Mesendoderm (in vitro differentiated cells): Measurements from ENCODE around the gene MORF4L1. TPM values are rescaled to one million over a fixed set of nuclear protein-coding genes. Genes with fewer than 3 reads are reported as not detected.
A peak's percentile ranks its signal among the peaks of the same experiment; 100 is the strongest.

Experiments
- DNase-seq: peaks from one replicate; pipeline ENCODE4 v3.0.0; 2013
- H2AK5ac ChIP-seq: 2 replicates; pipeline ENCODE4 v1.6.1; 2013; ENCODE audit warnings: low read length, inconsistent platforms
- H2BK120ac ChIP-seq: 2 replicates; pipeline ENCODE4 v1.6.1; 2013; ENCODE audit warnings: low read depth, mild to moderate bottlenecking, low read length, moderate library complexity, mixed read lengths
- H2BK15ac ChIP-seq: replicated peaks from 2 replicates; pipeline ENCODE4 v1.6.1; 2013; ENCODE audit warnings: low read depth, mild to moderate bottlenecking, moderate library complexity
- H2BK5ac ChIP-seq: 2 replicates; pipeline ENCODE4 v1.6.1; 2013; ENCODE audit warnings: low read length, inconsistent platforms
- H3K18ac ChIP-seq: 2 replicates; pipeline ENCODE4 v1.6.1; 2013; ENCODE audit warnings: mild to moderate bottlenecking, low read length, mixed read lengths
- H3K23ac ChIP-seq: one replicate; pipeline ENCODE4 v1.6.1; 2013; ENCODE audit warnings: low read length
- H3K27ac ChIP-seq: 2 replicates; pipeline ENCODE4 v1.5.1; 2013; ENCODE audit warnings: low read depth, mild to moderate bottlenecking, inconsistent platforms, low read length, moderate library complexity
- H3K27me3 ChIP-seq: 2 replicates; pipeline ENCODE4 v1.6.1; 2013; ENCODE audit warnings: low read length, control low read depth, mild to moderate bottlenecking, inconsistent platforms; ENCODE audit not compliant: insufficient read depth, poor library complexity
- H3K36me3 ChIP-seq: 2 replicates; pipeline ENCODE4 v1.6.1; 2013; ENCODE audit warnings: low read length, inconsistent platforms; ENCODE audit not compliant: control insufficient read depth, insufficient read depth
- H3K4ac ChIP-seq: one replicate; pipeline ENCODE4 v1.6.1; 2013; ENCODE audit warnings: low read depth, mild to moderate bottlenecking, low read length, moderate library complexity
- H3K4me1 ChIP-seq: 2 replicates; pipeline ENCODE4 v1.6.1; 2013; ENCODE audit warnings: low read depth, low read length, inconsistent platforms; ENCODE audit not compliant: control insufficient read depth
- H3K4me2 ChIP-seq: 2 replicates; pipeline ENCODE4 v1.6.1; 2013; ENCODE audit warnings: low read length
- H3K4me3 ChIP-seq: 2 replicates; pipeline ENCODE4 v1.5.1; 2013; ENCODE audit warnings: mild to moderate bottlenecking, low read length
- H3K56ac ChIP-seq: one replicate; pipeline ENCODE4 v1.6.1; 2013; ENCODE audit warnings: low read length
- H3K79me1 ChIP-seq: 2 replicates; pipeline ENCODE4 v1.6.1; 2013; ENCODE audit warnings: low read length, inconsistent platforms
- H3K79me2 ChIP-seq: 2 replicates; pipeline ENCODE4 v1.6.1; 2013; ENCODE audit warnings: mild to moderate bottlenecking, low read length; ENCODE audit not compliant: control insufficient read depth, insufficient read depth
- H3K9ac ChIP-seq: 2 replicates; pipeline ENCODE4 v1.6.1; 2013; ENCODE audit warnings: low read length, inconsistent platforms
- H4K5ac ChIP-seq: one replicate; pipeline ENCODE4 v1.6.1; 2013; ENCODE audit warnings: low read length
- H4K8ac ChIP-seq: one replicate; pipeline ENCODE4 v1.6.1; 2013; ENCODE audit warnings: low read depth, mild to moderate bottlenecking, control low read depth, low read length, moderate library complexity
- whole genome bisulfite sequencing: extraction: QIAGEN DNeasy Blood & Tissue Kit; methylation state at CpG from one replicate; pipeline ENCODE4 v1.1.7; 2013; ENCODE audit warnings: low lambda C conversion rate, missing lambda C conversion rate; ENCODE audit not compliant: insufficient coverage; ENCODE audit errors: extremely low coverage; 5-methylcytosine and 5-hydroxymethylcytosine counted together
- polyA plus RNA-seq, 2 experiments: library from polyadenylated mRNA; stranded (reverse); fragments of 200-250 nt; gene quantifications; one replicate each; pipeline ENCODE4 v1.2.3, GENCODE V29; 2013

Gene MORF4L1, protein sequence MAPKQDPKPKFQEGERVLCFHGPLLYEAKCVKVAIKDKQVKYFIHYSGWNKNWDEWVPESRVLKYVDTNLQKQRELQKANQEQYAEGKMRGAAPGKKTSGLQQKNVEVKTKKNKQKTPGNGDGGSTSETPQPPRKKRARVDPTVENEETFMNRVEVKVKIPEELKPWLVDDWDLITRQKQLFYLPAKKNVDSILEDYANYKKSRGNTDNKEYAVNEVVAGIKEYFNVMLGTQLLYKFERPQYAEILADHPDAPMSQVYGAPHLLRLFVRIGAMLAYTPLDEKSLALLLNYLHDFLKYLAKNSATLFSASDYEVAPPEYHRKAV
- polyA plus RNA-seq (2013, experiment 1 of 2), result 719 TPM
- polyA plus RNA-seq (2013, experiment 2 of 2), result 714 TPM

DNA sequence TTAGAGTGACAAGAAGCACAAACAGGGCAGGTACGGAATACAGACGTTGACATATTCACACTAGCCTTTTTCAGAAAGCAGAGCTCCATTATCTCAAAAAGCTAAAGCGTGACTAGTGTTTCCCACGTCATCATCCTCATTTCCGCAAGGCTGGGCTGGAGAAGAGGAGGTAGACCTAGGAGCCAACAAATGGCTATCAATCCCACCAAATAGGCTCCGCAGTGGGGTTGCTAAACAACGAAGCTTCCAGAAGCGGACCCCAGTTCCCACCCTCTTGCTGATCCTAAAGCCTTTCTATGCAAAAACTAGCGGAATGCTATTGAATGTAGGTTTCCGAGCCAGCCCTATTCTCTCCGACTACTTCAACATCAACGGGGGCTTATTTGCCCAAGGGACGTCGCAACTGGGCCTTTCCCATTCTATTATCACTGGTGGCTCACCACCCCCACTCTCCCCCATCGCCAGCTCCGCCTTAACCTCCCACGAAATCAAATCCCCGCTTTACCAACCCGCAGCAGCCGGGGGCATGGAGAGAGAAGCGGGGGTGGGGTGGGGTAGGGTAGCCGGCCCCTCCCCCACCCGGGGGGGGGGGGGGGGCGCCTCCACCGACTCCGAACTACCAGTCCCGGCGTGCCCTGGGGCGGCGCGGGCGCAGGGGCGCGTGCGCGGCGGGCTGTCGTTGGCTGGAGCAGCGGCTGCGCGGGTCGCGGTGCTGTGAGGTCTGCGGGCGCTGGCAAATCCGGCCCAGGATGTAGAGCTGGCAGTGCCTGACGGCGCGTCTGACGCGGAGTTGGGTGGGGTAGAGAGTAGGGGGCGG lies at the start of gene MORF4L1:
TSS of gene MORF4L1 (plus strand) at position 736 of the 817 bp plus-strand sequence. CDS start 128 bp downstream, outside the sequence.
- Histone ChIP-seq H3K56ac (peak within 1 kb of the TSS; percentile 99), H3K79me2 (peaks cover 42% of the 10 kb centered on the region), H3K4me1 (peaks cover 3% of the 10 kb centered on the region), H4K5ac (peak within 1 kb of the TSS; percentile 10), H3K23ac (peak within 1 kb of the TSS; percentile 94), H3K36me3 (no peaks in the 10 kb centered on the region), H3K4me2 (peak within 1 kb of the TSS; percentile 35), H2BK15ac (no peak within 1 kb of the TSS), H3K27ac (peak within 1 kb of the TSS; percentile 96), H2BK120ac (peak within 1 kb of the TSS; percentile 89), H3K4ac (peak within 1 kb of the TSS; percentile 98), H3K18ac (peak within 1 kb of the TSS; percentile 99), H3K4me3 (peak within 1 kb of the TSS; percentile 87), H2AK5ac (peak within 1 kb of the TSS; percentile 80), H3K79me1 (no peaks in the 10 kb centered on the region), H4K8ac (peak within 1 kb of the TSS; percentile 30), H3K9ac (peak within 1 kb of the TSS; percentile 95), H3K27me3 (no peaks in the 10 kb centered on the region), H2BK5ac (peak within 1 kb of the TSS; percentile 83)
- WGBS, result no CpG with 5 or more reads among the region's 52 CpGs
- DNase-seq, result peak; percentile 99

DNA sequence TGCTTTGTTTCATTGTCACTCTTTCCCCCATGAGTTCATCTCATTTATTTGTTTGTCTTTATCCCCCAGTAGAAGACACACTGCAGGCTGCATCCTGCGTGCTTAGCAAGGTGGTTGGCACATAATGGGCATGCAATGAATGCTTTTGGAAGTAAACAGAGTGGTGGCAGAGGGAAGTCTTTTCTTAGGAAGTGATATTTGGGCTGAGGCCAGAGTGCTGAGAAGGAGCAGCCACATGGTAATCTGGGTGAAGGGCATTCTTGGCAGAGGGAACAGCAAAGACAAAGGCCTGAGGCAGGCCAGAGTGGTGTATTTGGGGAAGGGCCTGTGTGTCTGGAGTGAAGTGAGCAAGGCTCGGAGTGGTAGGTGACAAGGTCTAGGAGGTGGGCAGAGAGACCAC lies 43.8 kb upstream of the MORF4L1 start:
- Histone ChIP-seq H3K79me2 (no peaks in the 10 kb centered on the region), H3K79me1 (no peaks in the 10 kb centered on the region), H3K9ac (no peak overlapping the region), H3K27ac (no peak overlapping the region), H3K4me2 (no peak overlapping the region), H3K4me3 (no peak overlapping the region), H3K27me3 (no peaks in the 10 kb centered on the region), H2BK120ac (no peak overlapping the region), H4K5ac (no peak overlapping the region), H2BK5ac (no peak overlapping the region), H3K36me3 (no peaks in the 10 kb centered on the region), H3K56ac (no peak overlapping the region), H3K4me1 (no peaks in the 10 kb centered on the region), H3K23ac (no peak overlapping the region), H3K18ac (no peak overlapping the region), H2BK15ac (no peak overlapping the region), H4K8ac (no peak overlapping the region), H2AK5ac (no peak overlapping the region), H3K4ac (no peak overlapping the region)
- no CpG with 5 or more reads among the region's 2 CpGs for WGBS
- DNase-seq, result no peak

GRCh38 chr15:78830514-78831228 lies 42.0 kb upstream of the MORF4L1 start:
- Histone ChIP-seq H2BK15ac (no peak overlapping the region), H3K4me1 (no peaks in the 10 kb centered on the region), H3K4me3 (no peak overlapping the region), H3K36me3 (no peaks in the 10 kb centered on the region), H3K23ac (no peak overlapping the region), H3K4ac (no peak overlapping the region), H4K8ac (no peak overlapping the region), H3K4me2 (no peak overlapping the region), H3K79me1 (no peaks in the 10 kb centered on the region), H4K5ac (no peak overlapping the region), H2BK120ac (no peak overlapping the region), H3K27me3 (no peaks in the 10 kb centered on the region), H2AK5ac (no peak overlapping the region), H2BK5ac (no peak overlapping the region), H3K18ac (no peak overlapping the region), H3K27ac (no peak overlapping the region), H3K9ac (no peak overlapping the region), H3K56ac (no peak overlapping the region), H3K79me2 (no peaks in the 10 kb centered on the region)
- no peak for DNase-seq
- no CpG with 5 or more reads among the region's 52 CpGs for WGBS

- no peaks in the 10 kb centered on the region for H3K4me1 ChIP-seq
- no peaks in the 10 kb centered on the region for H3K79me1 ChIP-seq
- H3K9ac ChIP-seq, result no peak overlapping the region
- H2BK120ac ChIP-seq, result no peak overlapping the region
- no peak overlapping the region for H3K56ac ChIP-seq
- H3K4me2 ChIP-seq, result no peak overlapping the region
- H3K27me3 ChIP-seq, result no peaks in the 10 kb centered on the region
- H3K27ac ChIP-seq, result no peak overlapping the region
- no peak overlapping the region for H3K4me3 ChIP-seq
- H2BK15ac ChIP-seq, result no peak overlapping the region
- no peaks in the 10 kb centered on the region for H3K79me2 ChIP-seq
- no CpG with 5 or more reads among the region's 73 CpGs for WGBS
- no peak overlapping the region for H4K8ac ChIP-seq
- no peaks in the 10 kb centered on the region for H3K36me3 ChIP-seq
- no peak overlapping the region for H3K23ac ChIP-seq
- no peak overlapping the region for H3K18ac ChIP-seq
- no peak overlapping the region for H2BK5ac ChIP-seq
- H4K5ac ChIP-seq, result no peak overlapping the region
- H3K4ac ChIP-seq, result no peak overlapping the region
- H2AK5ac ChIP-seq, result no peak overlapping the region
- DNase-seq, result no peak
Measured at GRCh38 chr15:78831229-78832207, 41.2 kb upstream of the MORF4L1 start.

- no peak overlapping the region for H2AK5ac ChIP-seq
- H3K27me3 ChIP-seq, result no peaks in the 10 kb centered on the region
- WGBS, result no CpG with 5 or more reads among the region's 1 CpG
- H3K27ac ChIP-seq, result no peak overlapping the region
- H3K23ac ChIP-seq, result no peak overlapping the region
- no peak overlapping the region for H3K56ac ChIP-seq
- H3K36me3 ChIP-seq, result no peaks in the 10 kb centered on the region
- H3K79me2 ChIP-seq, result no peaks in the 10 kb centered on the region
- H3K4me1 ChIP-seq, result no peaks in the 10 kb centered on the region
- no peak overlapping the region for H3K4me3 ChIP-seq
- H3K79me1 ChIP-seq, result no peaks in the 10 kb centered on the region
- H4K5ac ChIP-seq, result no peak overlapping the region
- no peak overlapping the region for H3K18ac ChIP-seq
- H4K8ac ChIP-seq, result no peak overlapping the region
- DNase-seq, result no peak
- H2BK15ac ChIP-seq, result no peak overlapping the region
- no peak overlapping the region for H2BK120ac ChIP-seq
- no peak overlapping the region for H2BK5ac ChIP-seq
- no peak overlapping the region for H3K4ac ChIP-seq
- H3K4me2 ChIP-seq, result no peak overlapping the region
- H3K9ac ChIP-seq, result no peak overlapping the region
Measured at GRCh38 chr15:78836333-78836732, 36.4 kb upstream of the MORF4L1 start.
